Mesothelial cell of epicardium (in vitro differentiated cells): Measurements from ENCODE around the gene HSF4. TPM values are rescaled to one million over a fixed set of nuclear protein-coding genes. Genes with fewer than 3 reads are reported as not detected.

Experiments used
- DNase-seq, 2 experiments: peaks; one replicate each; pipeline ENCODE4 v3.0.0; 2021; ENCODE audit warnings: low spot score in 2 of 2; ENCODE audit not compliant: unreplicated experiment in 2 of 2
- H3K27ac Mint-ChIP-seq: 2 replicates; pipeline ENCODE4 v1.8.0; 2021; ENCODE audit warnings: mixed read lengths
- H3K27me3 Mint-ChIP-seq: 2 replicates; pipeline ENCODE4 v1.8.0; 2021; ENCODE audit warnings: low read depth, mixed read lengths
- H3K36me3 Mint-ChIP-seq: 2 replicates; pipeline ENCODE4 v1.8.0; 2021; ENCODE audit warnings: mixed read lengths
- H3K4me1 Mint-ChIP-seq: 2 replicates; pipeline ENCODE4 v1.8.0; 2021; ENCODE audit warnings: mixed read lengths
- H3K4me3 Mint-ChIP-seq: 2 replicates; pipeline ENCODE4 v1.8.0; 2021; ENCODE audit warnings: mild to moderate bottlenecking, moderate library complexity, mixed read lengths
- H3K9me3 Mint-ChIP-seq: 2 replicates; pipeline ENCODE4 v1.8.0; 2021; ENCODE audit warnings: mixed read lengths
- total RNA-seq: library from RNA; stranded (reverse); gene quantifications from 3 replicates; pipeline ENCODE4 v1.2.1, GENCODE V29; 2021
- TF ChIP-seq, protein P1 (sequence below): fragments of 200-600 bp; sonication (generic); IDR thresholded peaks from one replicate; pipeline ENCODE4 v1.5.0; 2021; ENCODE audit warnings: antibody characterized with exemption; ENCODE audit not compliant: unreplicated experiment

HSF4 gene
- total RNA-seq, 1 donor from 2014 or later, result 10.7 TPM

DNA sequence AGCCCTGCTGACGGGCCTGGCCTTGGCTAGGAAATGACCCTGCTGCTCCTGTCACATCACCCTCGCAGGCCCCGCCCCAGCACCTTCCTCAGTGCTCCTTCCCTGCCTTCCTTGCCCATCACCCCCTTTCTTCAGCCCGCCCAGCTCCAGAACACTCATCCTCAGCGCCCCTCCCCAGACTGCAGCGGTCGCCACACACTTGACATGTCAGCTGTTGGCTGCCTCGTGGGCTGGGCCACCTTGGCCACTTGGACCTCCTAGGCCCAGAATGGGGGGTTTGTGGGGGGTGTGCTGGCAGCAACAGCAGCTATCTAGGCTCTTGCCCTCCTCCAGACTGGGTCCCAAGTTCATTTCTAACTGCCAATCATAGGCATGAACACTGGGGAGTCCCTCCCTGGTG lies 45.0 kb downstream of the HSF4 start:
- TF ChIP-seq, protein P1, sequence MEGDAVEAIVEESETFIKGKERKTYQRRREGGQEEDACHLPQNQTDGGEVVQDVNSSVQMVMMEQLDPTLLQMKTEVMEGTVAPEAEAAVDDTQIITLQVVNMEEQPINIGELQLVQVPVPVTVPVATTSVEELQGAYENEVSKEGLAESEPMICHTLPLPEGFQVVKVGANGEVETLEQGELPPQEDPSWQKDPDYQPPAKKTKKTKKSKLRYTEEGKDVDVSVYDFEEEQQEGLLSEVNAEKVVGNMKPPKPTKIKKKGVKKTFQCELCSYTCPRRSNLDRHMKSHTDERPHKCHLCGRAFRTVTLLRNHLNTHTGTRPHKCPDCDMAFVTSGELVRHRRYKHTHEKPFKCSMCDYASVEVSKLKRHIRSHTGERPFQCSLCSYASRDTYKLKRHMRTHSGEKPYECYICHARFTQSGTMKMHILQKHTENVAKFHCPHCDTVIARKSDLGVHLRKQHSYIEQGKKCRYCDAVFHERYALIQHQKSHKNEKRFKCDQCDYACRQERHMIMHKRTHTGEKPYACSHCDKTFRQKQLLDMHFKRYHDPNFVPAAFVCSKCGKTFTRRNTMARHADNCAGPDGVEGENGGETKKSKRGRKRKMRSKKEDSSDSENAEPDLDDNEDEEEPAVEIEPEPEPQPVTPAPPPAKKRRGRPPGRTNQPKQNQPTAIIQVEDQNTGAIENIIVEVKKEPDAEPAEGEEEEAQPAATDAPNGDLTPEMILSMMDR, result no peak
- no peaks in the 10 kb centered on the region for H3K27me3 Mint-ChIP-seq
- no peak overlapping the region for H3K4me3 Mint-ChIP-seq
- no peaks in the 10 kb centered on the region for H3K9me3 Mint-ChIP-seq
- H3K4me1 Mint-ChIP-seq, result no peaks in the 10 kb centered on the region
- H3K27ac Mint-ChIP-seq, result no peak overlapping the region
- H3K36me3 Mint-ChIP-seq, result no peaks in the 10 kb centered on the region
- no peak for DNase-seq

DNA sequence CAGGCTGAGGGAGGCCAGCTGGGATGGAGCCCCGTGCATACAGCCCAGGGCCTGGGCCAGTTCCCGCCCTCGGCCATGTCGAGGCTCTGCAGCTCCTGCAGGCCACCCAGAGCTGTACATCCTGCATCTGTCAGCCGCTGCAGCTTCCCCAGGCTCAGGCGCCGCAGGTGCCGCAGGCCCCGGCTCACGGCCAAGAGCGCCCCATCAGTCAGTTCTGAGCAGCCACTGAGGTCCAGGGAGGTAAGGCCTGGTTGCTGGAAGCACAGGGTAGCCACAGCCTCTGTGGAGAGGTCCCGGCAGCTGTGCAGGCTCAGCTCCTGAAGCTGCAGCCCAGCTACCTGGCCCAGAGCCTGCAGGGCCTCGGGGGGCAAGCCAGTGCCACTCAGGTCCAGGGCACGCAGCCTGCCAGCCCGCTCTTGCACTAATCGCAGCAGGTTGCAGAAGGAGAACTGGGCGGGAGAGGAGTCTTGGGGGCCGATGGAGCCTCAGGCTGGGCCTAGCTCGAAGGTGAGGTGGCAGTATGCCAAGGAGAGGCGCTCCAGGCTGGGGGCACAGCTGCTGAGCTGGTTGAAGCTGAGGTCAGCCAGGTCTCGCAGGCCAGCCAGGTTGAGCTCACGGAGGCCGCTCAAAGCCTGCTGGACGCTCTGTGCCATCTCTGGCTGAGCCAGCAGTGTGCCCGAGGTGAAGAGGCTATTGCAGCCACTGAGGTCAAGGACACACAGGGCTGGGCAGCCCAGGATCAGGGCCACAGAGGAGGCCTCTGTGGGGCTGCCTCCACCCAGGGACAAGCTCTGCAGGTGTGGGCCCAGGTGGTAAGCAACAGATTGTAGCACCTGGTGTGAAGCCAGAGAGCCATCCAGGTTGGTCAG lies 45.8 kb downstream of the HSF4 start:
- TF ChIP-seq, protein P1, result no peak
- Mint-ChIP-seq H3K27me3 (no peaks in the 10 kb centered on the region), H3K4me3 (no peak overlapping the region), H3K4me1 (no peaks in the 10 kb centered on the region), H3K36me3 (no peaks in the 10 kb centered on the region), H3K9me3 (no peaks in the 10 kb centered on the region), H3K27ac (no peak overlapping the region)
- DNase-seq, result no peak

DNA sequence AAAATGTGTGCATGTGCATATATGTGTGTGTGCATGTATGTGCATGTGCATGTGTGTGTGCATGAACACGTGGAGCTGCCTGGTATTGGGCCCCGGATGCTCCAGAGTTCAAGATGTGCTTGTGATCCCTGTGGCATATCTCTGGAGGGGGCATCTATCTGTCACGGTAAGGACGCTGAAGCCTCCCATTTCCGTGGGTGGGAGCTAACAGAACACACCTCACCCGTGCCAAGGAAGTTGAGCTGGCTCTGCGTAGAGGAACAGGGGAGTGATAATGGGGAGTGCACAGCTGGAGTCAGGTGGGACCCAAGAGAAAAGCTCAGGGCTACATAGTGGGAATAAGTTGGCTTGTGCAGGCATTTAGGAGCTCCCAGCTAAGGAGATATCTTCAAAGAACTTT lies 47.1 kb downstream of the HSF4 start:
- Mint-ChIP-seq H3K4me3 (no peak overlapping the region), H3K9me3 (no peaks in the 10 kb centered on the region), H3K36me3 (peaks cover under 1% of the 10 kb centered on the region), H3K4me1 (no peaks in the 10 kb centered on the region), H3K27ac (no peak overlapping the region), H3K27me3 (no peaks in the 10 kb centered on the region)
- no peak for DNase-seq
- TF ChIP-seq, protein P1, result no peak

- no peaks in the 10 kb centered on the region for H3K9me3 Mint-ChIP-seq
- H3K4me3 Mint-ChIP-seq, result no peak overlapping the region
- no peaks in the 10 kb centered on the region for H3K4me1 Mint-ChIP-seq
- peaks cover 5% of the 10 kb centered on the region for H3K36me3 Mint-ChIP-seq
- no peak overlapping the region for H3K27ac Mint-ChIP-seq
- H3K27me3 Mint-ChIP-seq, result no peaks in the 10 kb centered on the region
- TF ChIP-seq, protein P1, result no peak
- DNase-seq, result no peak
Measured at GRCh38 chr16:67212766-67213165, 48.2 kb downstream of the HSF4 start.

DNA sequence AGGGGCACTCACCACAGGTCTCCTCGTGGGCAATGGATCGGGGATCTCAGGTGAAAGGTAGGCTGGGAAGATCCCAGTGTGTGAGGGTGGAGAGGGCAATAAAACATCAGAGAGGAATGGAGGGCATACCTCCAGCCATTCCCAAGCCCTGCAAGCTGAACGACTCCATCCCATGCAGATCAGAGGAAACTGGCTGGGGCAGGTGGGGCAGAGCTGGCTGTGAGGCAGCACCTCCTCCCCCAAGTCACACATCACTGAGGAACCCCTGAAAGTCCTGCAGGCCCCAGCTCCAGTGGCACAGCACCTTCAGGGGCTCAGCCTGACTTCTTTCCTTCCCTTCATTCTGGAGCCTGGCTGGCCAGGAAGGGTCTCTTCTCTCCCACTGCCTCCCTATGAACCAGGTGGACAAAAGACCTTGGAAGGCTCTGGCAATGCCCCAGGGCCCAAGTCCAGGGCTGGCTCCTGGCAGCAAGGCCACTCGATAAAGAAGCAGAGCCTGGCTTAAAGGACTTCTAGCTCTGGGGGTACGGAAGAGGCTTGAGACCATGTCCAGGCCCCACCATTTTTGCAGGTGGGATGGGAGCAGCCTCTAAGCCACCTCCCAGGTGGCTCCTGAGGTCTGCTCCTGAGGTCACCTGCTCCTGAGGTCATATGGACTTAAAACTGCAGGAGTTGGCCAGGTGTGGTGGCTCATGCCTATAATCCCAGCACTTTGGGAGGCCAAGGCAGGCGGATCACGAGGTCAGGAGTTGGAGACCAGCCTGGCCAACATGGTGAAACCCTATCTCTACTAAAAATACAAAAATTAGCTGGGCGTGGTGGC lies 48.9 kb downstream of the HSF4 start:
- TF ChIP-seq, protein P1, result no peak
- DNase-seq, result no peak
- Mint-ChIP-seq H3K27ac (no peak overlapping the region), H3K27me3 (no peaks in the 10 kb centered on the region), H3K9me3 (no peaks in the 10 kb centered on the region), H3K4me1 (no peaks in the 10 kb centered on the region), H3K36me3 (peaks cover 5% of the 10 kb centered on the region), H3K4me3 (no peak overlapping the region)
